Measurements from ENCODE around the gene HIRA. TPM values are rescaled to one million over a fixed set of nuclear protein-coding genes. Genes with fewer than 3 reads are reported as not detected.

HIRA gene, protein sequence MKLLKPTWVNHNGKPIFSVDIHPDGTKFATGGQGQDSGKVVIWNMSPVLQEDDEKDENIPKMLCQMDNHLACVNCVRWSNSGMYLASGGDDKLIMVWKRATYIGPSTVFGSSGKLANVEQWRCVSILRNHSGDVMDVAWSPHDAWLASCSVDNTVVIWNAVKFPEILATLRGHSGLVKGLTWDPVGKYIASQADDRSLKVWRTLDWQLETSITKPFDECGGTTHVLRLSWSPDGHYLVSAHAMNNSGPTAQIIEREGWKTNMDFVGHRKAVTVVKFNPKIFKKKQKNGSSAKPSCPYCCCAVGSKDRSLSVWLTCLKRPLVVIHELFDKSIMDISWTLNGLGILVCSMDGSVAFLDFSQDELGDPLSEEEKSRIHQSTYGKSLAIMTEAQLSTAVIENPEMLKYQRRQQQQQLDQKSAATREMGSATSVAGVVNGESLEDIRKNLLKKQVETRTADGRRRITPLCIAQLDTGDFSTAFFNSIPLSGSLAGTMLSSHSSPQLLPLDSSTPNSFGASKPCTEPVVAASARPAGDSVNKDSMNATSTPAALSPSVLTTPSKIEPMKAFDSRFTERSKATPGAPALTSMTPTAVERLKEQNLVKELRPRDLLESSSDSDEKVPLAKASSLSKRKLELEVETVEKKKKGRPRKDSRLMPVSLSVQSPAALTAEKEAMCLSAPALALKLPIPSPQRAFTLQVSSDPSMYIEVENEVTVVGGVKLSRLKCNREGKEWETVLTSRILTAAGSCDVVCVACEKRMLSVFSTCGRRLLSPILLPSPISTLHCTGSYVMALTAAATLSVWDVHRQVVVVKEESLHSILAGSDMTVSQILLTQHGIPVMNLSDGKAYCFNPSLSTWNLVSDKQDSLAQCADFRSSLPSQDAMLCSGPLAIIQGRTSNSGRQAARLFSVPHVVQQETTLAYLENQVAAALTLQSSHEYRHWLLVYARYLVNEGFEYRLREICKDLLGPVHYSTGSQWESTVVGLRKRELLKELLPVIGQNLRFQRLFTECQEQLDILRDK
- 10 to 100 TPM; 15.4 to 21.8 (median 17.5) TPM for polyA plus RNA-seq (ENCODE audit: insufficient read length in 10 of 10)
- long read RNA-seq, donor 1, full-length matches to known transcripts, result 2 of 2 reads
- long read RNA-seq, donor 1, partial matches to known transcripts, result 0 of 2 reads
- long read RNA-seq, donor 1, other reads (novel, unspliced or antisense), result 0 of 2 reads
- long read RNA-seq, donor 2, full-length matches to known transcripts, result 2 of 2 reads
- long read RNA-seq, donor 2, partial matches to known transcripts, result 0 of 2 reads
- long read RNA-seq, donor 2, other reads (novel, unspliced or antisense), result 0 of 2 reads
- long read RNA-seq, donor 3, result 0 reads
- long read RNA-seq, donor 4, result 0 reads
- long read RNA-seq, donor 5, result 0 reads
- long read RNA-seq, donor 6, full-length matches to known transcripts, result 2 of 2 reads
- long read RNA-seq, donor 6, partial matches to known transcripts, result 0 of 2 reads
- long read RNA-seq, donor 6, other reads (novel, unspliced or antisense), result 0 of 2 reads
- long read RNA-seq, donor 7, full-length matches to known transcripts, result 1 of 1 reads
- long read RNA-seq, donor 7, partial matches to known transcripts, result 0 of 1 reads
- long read RNA-seq, donor 7, other reads (novel, unspliced or antisense), result 0 of 1 reads
- long read RNA-seq, donor 8, result 0 reads
- long read RNA-seq, donor 9, result 0 reads

DNA sequence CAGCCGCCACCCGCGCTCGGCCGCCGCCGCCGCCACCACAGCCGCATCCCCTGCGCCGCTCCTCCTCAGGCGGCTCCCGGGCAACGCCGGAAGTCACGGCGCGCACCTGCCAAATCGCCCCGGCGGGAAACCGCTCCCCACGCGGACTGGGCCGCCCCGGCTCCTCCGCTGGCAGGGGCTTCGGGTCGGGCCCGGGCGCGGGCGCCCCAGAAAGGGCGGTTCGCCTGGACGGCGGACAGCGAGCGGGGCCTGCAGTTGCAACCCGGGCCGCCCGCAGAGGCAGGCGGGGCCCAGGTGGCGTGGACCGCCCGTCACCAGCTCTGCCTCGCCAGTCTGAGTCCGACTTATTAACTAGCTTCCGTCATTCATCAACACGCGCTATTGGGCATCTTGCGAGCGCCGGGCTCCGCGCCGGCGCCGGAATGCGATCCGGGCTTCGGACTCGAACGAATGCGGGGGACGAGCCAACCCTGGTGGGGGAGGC, at the start of gene HIRA:
Gene HIRA, minus strand, starts transcription at position 85 of the 484 bp plus-strand sequence. CDS start 257 bp downstream, outside the sequence.
- DNase-seq, result peak; percentile 76 to 94 (median 86)

DNA sequence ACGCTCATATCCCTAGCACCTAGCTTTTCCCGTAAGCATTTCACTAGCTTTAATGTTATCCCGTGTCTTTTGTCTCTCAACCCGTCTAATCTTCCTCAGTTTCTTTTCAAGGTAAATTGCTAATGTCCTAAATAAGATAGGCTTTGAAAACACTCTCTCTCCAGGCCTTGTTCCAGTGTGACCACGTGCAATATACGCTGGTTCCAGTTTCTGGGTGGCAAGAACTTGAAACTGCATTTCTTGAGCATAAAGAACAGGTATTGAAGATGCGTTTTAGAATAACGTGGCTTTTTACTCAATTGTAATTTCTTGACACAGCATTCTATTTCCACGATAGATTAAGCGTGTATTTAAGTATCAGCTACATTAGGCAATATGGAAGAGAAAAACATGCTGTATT, 49.3 kb upstream of the HIRA start:
- no peak for DNase-seq

DNA sequence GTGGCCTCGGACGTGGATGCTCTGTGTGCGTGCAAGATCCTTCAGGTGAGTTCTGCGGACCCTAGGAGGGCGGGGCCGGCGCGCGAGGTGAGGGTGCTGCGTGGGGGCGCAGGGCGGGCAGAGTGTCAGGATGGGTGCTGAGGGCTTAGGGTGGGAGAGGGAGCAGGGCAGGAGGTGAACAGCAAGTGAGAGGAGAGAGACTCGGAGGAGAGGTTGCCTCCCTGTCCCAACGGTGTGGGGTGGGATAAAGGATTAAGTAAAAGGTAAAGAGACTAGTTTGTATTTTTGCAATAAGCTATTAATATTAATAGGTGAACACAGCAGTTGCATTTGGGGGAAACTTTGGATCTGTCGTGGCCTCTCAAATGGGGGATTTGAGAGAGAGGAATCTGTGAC, 48.6 kb upstream of the HIRA start:
- no peak for DNase-seq

DNA sequence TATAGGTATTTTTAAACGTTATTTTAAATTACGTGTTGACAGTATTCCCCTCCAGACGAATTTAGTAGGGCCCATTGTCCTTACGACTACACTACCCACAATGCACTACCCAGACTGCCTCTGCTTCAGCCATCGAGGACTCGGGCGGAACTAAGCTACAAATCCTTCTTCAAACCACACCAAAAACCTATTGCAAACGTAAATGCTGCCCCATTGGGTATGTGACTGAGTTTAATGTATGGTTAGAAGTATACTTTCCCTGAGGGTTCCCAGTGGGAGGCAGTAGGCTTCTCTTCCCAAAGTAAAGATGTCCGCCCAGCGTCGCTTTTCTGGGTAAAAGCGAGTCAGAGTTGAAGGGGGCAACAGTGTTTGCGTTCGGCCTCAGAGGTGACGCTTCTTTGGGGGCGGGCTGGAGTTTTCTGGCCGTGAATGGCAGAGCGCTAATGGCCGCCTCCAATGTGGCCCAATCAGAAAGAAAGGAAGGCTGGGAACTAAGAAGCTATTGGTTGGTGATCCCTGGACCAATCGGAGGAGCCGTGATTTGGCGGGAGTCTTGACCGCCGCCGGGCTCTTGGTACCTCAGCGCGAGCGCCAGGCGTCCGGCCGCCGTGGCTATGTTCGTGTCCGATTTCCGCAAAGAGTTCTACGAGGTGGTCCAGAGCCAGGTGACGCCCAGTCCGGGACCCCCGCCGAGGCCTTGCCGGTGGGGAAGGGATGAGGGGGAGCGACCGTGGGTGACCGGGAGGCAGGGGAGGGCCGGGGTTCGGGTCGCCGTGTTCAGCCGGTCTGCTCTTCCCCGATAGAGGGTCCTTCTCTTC, 48.0 kb upstream of the HIRA start, which contains the start of gene CDC45:
Gene CDC45, plus strand, starts transcription at position 566 of the 818 bp plus-strand sequence. Its CDS starts 49 bp downstream, at position 615.
- DNase-seq, result peak; percentile 98 to 99 (median 99)

DNA sequence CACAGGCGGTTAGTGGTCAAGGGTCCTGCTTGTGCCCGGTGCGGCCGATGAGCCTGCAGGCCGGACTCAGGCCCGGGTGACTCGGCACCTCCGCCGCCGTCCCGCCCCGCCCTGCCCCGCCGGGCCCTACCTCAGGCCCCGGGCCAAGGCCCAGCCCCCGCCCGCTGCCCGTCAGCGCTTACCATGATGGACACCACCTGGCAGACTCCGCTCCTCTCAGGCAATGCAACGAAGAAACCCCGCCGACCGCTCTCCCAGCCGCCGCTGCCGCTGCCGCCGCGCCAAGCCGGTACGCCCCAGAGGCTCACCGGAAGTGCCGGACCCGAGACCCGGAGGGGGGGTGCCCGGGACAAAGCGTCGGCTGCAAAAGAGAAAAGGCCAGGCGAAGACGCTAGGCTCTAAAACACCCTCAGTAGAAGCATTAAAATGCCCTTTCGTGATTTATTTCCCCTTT, 47.4 kb upstream of the HIRA start, which contains the start of gene UFD1:
Gene UFD1, minus strand, starts transcription at position 293 of the 454 bp plus-strand sequence. Its CDS starts 108 bp downstream, at position 185.
- peak in 1 of 3 donors; percentile 28 for DNase-seq

DNA sequence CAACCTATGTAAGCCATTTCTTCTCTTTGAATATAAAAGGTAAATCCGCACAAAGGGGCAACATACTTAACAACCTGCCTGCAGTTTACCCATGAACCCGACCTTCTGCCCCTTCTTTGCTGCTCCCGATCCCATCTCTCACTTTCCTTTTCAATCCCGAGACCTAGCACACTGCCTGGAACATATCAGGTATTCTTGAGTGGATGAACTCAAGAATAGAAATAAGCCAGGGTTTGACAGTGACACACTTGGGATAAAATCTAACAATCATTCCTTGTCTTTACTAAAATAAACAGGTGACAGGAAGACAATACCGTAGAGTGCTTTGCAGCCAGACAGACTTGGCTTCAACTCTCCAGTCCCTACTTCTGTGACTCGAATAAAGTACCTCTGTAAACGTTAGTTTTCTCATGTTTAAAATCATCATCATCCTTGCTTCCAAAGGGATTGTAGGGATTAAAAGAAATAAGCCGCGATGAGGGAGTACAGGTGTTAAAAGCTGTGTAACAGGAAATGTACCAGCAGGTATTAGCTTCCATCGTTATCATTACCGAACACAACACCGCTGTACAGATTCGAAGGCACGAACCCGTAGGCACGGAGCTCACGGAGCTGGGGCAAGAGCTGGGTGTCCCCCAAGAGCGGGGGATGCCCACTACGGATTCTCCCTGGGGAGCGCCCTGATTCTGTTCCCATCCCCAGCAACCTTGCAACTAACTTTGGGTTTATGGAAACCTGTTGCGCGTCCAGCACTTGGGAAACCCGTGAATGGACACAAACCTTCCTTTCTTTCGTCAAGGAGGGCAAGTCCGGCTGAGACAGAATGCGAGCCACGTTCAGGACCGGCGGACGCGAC, 46.7 kb upstream of the HIRA start:
- peak in 1 of 3 donors; percentile 20 for DNase-seq

DNA sequence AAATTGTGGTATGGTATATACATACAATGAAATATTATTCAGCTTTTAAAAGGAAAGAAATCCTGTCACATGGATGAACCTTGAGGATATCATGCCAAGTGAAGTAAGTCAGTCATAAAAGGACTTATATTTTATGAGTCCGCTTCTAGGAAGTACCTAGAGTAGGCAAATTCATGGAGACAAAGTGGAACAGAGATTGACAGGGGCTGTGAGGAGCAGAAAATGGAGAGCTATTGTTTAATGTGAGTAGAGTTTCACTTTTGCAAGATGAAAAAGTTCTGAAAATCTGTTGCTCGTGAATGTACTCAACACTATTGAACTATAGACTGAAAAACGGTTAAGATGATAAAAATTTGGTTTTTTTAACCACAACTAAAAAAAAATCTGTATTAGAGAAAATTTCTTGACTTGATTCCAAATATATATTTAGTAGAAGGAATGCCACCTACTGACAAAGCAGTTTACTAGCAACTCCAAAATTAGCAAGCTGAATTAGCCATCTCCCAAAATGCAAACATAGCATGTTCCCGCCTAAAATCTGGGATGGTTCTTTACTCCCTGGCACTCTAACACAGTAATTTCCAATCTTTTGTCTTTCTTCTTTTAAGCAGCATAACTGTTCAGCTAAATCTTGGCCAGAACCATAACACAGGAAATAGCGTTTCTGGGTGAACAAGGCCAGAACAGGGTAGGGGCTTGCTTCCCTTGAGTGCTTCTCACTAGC, 46.0 kb upstream of the HIRA start:
- peak in 2 of 3 donors; percentile 1 to 36 for DNase-seq

DNA sequence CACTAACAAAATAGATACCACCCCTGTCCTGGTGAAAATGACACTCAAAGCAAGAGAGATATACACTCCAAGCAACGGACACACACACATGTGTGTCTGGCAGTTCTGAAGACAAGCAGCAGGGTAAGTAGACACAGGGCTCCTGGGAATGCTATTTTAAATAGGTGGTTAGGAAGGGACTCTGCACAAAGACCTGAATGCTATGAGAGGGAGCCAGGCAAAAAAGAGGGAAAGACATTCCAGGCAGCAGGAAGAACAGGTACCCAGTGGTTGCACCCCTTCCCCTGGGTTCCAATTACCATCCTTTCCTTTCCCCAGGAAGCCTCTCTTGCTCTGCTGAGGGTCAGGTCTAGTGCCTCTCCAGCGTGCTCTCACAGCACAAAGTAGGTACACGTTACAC, 44.5 kb upstream of the HIRA start:
- no peak for DNase-seq

DNA sequence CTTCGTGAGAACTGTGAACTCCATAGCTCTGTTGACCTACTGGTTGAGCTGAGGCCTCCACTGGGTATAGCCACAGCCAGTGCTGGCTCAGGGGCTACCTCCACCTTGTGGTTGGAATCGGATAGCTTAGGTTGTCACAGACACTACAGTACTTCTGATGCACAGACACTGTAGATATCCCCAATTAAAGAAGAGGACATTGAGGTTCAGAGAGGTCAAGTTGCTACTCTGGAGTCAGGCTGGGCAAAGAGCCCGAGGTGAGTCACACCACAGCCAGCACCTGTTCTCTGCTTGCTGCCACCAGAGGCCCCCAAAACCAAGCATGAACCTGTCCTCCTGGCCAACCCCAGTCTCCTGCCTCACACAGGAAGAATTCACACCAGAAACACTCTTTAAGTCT, 42.0 kb upstream of the HIRA start:
- DNase-seq, result no peak

DNA sequence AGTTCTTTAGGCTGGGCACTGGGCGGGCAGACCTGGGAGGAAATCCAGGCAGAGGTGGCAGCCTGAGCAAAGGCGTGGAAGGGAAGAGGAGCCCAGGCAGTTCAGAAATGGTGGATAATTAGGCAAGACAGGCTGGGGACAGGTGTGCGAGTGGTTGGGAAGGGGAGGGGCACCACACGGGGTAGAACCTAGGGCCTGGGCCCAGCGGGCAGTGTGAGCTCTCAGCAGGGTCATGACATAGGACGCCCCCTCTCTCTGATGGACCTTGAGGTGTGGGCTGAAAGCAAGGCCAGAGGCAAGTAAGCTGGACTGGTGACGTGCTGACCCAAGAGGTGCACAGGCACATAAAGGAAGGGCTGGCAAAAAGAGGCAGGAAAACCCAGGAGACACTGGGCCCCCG, 40.7 kb upstream of the HIRA start:
- no peak for DNase-seq

DNA sequence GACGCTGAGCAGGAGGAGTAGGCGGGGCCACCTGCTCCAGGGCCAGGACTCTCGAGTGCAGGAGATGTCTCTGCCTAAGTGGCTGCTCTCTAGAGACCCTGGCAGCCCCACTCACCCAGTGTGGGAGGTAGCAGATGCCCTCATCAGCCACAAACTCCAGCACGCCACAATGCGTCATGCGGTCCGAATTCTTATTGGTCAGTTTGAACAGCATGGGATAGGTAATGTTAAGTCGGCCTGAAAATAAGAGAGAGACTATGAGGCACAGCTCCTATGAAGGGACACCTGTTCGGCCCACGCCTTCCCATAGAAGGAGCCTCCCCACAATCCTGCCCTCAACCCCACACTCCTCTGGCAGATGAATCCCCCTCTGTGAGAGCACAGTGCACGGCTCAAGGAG, 40.0 kb upstream of the HIRA start:
- DNase-seq, result no peak

DNA sequence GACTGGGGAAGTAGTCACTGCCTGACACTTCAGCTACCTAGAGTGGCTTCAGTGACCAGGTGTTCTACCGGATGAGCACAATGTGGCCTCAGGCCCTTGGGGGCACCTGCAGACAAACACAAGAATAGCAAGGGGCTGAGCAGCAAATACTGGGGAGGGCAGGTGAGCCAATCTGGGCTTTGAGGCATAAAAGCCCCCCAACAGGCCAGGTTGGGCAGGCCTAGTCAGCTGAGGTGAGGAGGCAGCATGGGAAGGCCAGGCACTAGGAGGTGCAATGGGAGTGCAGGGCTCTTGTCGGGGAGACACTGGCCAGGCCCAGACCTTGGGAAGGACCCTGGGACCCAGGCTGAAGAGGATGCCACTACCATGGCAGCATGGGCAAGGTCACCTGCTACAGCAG, 38.5 kb upstream of the HIRA start:
- no peak for DNase-seq

DNA sequence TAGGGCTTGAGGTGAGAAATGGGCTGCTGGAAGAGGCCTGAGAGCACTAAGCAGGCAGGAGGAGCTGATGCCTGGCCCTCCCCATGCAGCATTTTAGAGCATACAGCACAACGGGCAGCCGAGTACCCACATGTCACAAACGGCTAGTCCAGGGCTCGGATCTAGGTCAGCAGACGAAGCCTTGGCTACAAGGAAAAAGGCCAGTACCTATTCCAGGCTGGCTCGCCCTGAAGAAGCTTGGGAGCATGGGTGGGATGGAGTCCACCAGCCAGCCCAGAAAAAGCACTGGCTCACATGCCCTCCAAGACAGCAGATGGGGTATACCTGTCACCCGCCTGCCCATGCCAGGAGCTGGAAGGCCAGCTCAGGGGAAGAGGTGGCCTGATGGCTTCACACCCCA, 37.9 kb upstream of the HIRA start:
- no peak for DNase-seq

DNA sequence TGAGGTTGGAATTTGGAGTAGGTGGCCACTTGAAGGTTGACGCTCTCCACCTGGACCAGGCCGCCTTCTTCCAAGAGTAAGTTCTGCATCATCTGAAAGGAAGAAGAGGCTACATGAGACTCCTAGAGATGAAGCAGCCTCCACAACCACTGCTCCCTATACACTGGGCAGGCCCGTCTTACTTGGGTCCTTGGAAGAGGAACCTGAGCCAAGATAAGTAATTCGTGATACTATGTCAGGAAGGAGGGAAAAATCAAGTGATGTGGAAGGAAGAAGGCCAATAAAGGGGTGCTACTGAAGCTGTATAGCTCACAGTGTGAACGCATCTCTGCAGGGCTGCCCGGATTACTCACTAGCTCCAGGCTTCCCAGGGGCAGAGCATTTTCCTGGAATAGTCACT, 36.4 kb upstream of the HIRA start:
- DNase-seq, result no peak

DNA sequence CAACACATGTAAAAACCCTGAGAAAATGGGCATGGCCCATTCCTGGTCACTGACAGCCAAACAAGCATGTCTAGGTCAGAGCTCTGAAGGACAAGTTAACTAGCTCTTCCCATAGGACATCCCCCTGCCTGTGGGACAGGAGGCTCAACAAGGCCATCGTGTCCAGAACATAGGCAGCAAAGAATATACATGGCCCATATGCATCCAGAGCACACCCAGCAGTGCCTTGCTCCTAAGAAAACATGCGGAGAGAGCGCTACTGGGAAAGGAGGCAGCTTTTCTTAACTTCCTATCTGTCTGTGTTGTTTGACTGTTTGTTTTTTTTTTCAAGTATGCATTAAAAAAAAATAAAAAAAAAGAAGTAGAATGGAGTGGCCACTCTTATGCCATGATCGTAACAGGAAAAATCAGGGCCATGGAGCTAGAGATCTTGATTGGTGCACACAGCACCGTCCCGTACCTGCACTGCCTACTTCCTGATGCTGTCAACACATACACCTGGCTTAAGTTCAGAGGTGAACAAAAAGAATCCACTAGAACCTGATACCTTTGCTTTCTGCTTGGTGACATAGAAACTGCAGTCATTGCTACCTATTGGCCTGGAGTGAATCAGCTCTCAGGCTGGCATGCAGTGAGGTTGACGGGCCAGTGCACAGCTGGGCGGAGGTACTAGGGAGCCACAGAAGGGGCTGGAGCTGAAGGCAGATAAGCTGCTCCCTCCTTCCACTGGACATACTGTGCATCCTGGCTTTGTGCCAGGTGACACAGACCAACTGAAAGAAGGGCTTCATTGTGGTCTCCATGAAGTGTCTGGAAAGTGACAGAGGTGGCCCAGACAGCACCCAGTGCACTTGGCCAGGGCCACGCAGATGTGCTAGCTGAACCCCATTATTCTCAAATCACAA, 35.6 kb upstream of the HIRA start:
- no peak for DNase-seq

DNA sequence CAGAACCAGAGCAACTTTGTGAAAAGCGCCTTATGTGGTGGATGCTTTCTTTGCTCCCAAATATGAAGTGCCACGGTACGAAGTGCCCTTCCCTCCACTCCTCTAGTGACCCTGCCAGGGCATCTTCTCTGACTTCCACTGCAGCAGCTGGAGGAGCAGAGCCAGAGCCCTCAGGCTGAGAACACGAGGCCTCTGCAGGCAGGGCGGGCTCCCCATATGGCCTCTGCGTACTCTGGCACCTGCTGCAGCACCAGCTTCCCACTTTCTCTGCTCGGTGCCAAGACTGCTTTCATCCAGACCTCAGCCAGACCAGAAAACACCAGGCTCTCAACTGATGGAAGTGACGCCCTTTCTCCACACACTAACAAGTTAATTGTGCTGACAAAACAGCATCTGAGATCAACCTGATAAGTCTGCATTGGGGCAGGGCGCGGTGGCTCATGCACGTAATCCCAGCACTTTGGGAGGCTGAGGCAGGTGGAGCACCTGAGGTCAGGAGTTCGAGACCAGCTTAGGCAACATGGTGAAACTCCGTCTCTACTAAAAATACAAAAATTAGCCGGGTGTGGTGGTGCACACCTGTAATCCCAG, 34.7 kb upstream of the HIRA start:
- no peak for DNase-seq
